Measurements from ENCODE around the gene ZMAT2. TPM values are rescaled to one million over a fixed set of nuclear protein-coding genes. Genes with fewer than 3 reads are reported as not detected.
"Not testable (repeated sequence)": the region's sequence is repeated elsewhere in the genome, so short reads cannot be mapped to it uniquely, and the experiment has no call there.

The ZMAT2 gene
- total RNA-seq, 2 experiments from 2014 or later: 47.6 to 50.1 TPM

DNA sequence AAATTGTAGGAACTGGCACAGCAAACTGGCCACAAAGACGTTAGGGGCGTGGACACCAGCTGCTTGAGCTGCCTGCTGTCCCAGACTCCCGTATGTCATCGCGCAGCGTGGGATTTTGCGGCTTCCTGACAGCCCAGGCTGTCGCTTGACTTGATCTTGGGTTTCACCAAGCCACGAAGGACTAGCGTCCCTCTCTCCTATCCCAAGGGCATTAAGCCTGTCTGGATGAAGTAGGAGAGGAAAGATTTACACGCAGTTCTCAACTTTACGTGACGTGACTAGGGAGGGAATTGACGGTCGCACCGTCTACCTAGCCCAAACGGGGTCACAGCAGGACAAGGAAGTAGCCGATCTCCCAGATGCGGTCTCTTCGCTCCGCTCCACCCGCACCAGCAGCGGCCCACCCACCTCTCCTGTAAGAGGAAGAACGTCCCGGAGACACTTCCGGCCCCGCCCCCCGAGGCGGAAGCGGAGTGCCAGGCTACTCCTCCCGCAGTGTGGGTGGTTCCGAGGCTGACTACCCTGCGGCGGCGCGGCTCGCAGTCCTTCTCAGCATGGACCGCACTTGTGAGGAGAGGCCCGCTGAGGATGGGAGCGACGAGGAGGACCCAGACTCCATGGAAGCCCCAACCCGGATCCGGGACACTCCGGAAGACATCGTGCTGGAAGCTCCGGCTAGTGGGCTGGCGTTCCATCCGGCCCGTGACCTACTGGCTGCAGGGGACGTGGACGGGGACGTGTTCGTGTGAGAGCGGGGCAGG is 35.7 kb upstream of the ZMAT2 start, which contains the start of gene WDR55:
WDR55 (plus strand) TSS at position 546 of the 761 bp plus-strand sequence; CDS start at position 555, 9 bp downstream.
- Mint-ChIP-seq H3K27ac (peak within 1 kb of the TSS; percentile 95), H3K4me1 (ENCODE audit: low read depth) (peaks cover 26% of the 10 kb centered on the region), H3K9me3 (no peaks in the 10 kb centered on the region), H3K27me3 (no peaks in the 10 kb centered on the region), H3K36me3 (ENCODE audit: low read depth) (peaks cover 73% of the 10 kb centered on the region), H3K4me3 (peak within 1 kb of the TSS; percentile 99)
- ATAC-seq (peak; percentile 96), DNase-seq (peak; percentile 97)
- ChIA-PET POLR2A (interaction anchor here (1.0 to 5.5 kb wide), 15 partner anchors 10 to 318 kb away, joined by 3 to 37 read pairs (median 4); partner anchors contain the start of genes EIF4EBP3, HARS1, HARS2 and HBEGF), CTCF (interaction anchor here (1.1 to 1.9 kb wide), 3 partner anchors 9 to 22 kb away, joined by 3 to 4 read pairs (median 3); partner anchors contain the start of genes IK and NDUFA2)
- TF ChIP-seq CTCF (IDR thresholded peaks at IDR 0.05): no peak
- intact Hi-C loops (cut with micrococcal nuclease): no loop called here

DNA sequence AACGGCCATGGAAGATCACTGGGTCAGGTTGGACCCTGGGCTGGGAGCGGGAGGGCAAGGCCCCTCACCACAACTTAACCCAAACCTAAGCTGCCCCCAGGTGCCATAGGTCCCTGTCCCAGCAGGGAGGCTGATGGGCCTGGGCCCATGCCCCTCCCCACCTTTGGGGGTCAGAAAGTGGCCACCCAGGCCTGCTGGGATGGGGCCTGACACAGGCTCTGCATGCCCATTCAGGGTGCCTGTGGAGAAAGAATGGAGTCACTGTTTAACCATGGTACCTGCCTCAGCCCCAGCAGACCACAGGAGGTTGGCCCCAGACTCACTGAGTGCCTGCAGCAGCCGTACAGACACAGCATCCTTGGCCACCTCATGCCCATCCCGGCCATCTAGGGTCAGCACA is 29.2 kb upstream of the ZMAT2 start:
- intact Hi-C loops (cut with micrococcal nuclease); ATAC-seq; H3K9me3 Mint-ChIP-seq; DNase-seq; CTCF ChIA-PET; H3K4me3 Mint-ChIP-seq; H3K27ac Mint-ChIP-seq; H3K27me3 Mint-ChIP-seq: not testable (repeated sequence)
- POLR2A ChIA-PET: interaction anchor here (0.6 to 1.0 kb wide), 2 partner anchors 8 to 20 kb away, joined by 3 read pairs; partner anchors contain the start of genes HARS1 and HARS2
- Mint-ChIP-seq H3K36me3 (ENCODE audit: low read depth) (peaks cover 62% of the 10 kb centered on the region), H3K4me1 (ENCODE audit: low read depth) (peaks cover 18% of the 10 kb centered on the region)

- intact Hi-C loops (cut with micrococcal nuclease): no loop called here
- CTCF ChIA-PET: no interaction called here
Measured at GRCh38 chr5:140671472-140672125, 28.6 kb upstream of the ZMAT2 start.

GRCh38 chr5:140672455-140673186 is 27.6 kb upstream of the ZMAT2 start:
- no peaks in the 10 kb centered on the region for H3K9me3 Mint-ChIP-seq
- ATAC-seq (no peak), DNase-seq (peak; percentile 33)
- peaks cover 60% of the 10 kb centered on the region for H3K36me3 Mint-ChIP-seq (ENCODE audit: low read depth)
- intact Hi-C loops (cut with micrococcal nuclease): no loop called here
- no peak for TF ChIP-seq CTCF (IDR thresholded peaks at IDR 0.05)
- H3K4me1 Mint-ChIP-seq (ENCODE audit: low read depth): peaks cover 4% of the 10 kb centered on the region
- CTCF ChIA-PET: no interaction called here
- H3K4me3 Mint-ChIP-seq: no peak overlapping the region
- H3K27ac Mint-ChIP-seq: no peak overlapping the region
- POLR2A ChIA-PET: interaction anchor here (0.9 to 3.2 kb wide), 2 partner anchors 12 to 25 kb away, joined by 3 to 11 read pairs; partner anchors contain the start of genes IK and NDUFA2
- H3K27me3 Mint-ChIP-seq: no peaks in the 10 kb centered on the region

More at GRCh38 chr5:140671472-140672125, 28.6 kb upstream of the ZMAT2 start:
- Mint-ChIP-seq H3K9me3 (no peaks in the 10 kb centered on the region), H3K27me3 (no peaks in the 10 kb centered on the region), H3K4me3 (no peak overlapping the region), H3K27ac (no peak overlapping the region), H3K4me1 (ENCODE audit: low read depth) (peaks cover 14% of the 10 kb centered on the region), H3K36me3 (ENCODE audit: low read depth) (peaks cover 60% of the 10 kb centered on the region)
- POLR2A ChIA-PET: interaction anchor here (0.6 to 1.0 kb wide), 2 partner anchors 7 to 19 kb away, joined by 3 read pairs; partner anchors contain the start of genes HARS1 and HARS2
- DNase-seq (no peak), ATAC-seq (no peak)
- no peak for TF ChIP-seq CTCF (IDR thresholded peaks at IDR 0.05)
